Peyer's patch (tissue), 4 donors: ENCODE data around the gene TOGARAM2.

Experiments
- POLR2A ChIP-seq, 2 donors: fragments of 450-650 bp; IDR thresholded peaks; one replicate each; pipeline ENCODE4 v1.5.1; 2017; ENCODE audit warnings: antibody characterized with exemption in 2 of 2, mild to moderate bottlenecking in 2 of 2, moderate library complexity in 2 of 2
- TF ChIP-seq, protein P1 (sequence below), 6 experiments: fragments of 450-650 bp in 4 of 6; fragments of 200-600 bp in 2 of 6; sonication (generic) in 1 of 6; IDR thresholded peaks; one replicate each; pipeline ENCODE4 v1.5.1; 2017 to 2019; ENCODE audit warnings: antibody characterized with exemption in 6 of 6, mild to moderate bottlenecking in 3 of 6, moderate library complexity in 1 of 6

DNA sequence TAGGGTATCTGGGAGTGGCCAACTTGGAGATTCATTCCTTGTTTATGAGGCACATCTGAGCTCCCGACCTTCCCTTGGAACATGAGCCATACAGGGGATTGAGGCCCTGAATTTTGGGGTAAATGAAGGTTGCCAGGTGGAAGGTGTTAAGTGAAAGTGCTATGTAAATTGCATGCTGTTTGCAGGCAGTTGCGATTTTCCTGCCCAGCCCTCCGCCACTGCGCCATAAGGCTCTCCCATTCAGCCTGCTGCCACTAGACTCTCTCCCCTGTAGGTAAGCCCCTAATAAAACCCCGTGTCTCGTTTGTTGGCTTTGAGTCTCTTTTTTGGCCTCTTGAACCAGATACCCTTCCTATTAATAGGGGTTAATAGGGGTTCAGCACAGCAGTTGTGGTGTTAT is 59.5 kb downstream of the TOGARAM2 start:
- TF ChIP-seq, protein P1, sequence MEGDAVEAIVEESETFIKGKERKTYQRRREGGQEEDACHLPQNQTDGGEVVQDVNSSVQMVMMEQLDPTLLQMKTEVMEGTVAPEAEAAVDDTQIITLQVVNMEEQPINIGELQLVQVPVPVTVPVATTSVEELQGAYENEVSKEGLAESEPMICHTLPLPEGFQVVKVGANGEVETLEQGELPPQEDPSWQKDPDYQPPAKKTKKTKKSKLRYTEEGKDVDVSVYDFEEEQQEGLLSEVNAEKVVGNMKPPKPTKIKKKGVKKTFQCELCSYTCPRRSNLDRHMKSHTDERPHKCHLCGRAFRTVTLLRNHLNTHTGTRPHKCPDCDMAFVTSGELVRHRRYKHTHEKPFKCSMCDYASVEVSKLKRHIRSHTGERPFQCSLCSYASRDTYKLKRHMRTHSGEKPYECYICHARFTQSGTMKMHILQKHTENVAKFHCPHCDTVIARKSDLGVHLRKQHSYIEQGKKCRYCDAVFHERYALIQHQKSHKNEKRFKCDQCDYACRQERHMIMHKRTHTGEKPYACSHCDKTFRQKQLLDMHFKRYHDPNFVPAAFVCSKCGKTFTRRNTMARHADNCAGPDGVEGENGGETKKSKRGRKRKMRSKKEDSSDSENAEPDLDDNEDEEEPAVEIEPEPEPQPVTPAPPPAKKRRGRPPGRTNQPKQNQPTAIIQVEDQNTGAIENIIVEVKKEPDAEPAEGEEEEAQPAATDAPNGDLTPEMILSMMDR (IDR thresholded peaks at IDR 0.05), result no peak
- TF ChIP-seq POLR2A (IDR thresholded peaks at IDR 0.05), result no peak
